Activated CD8-positive, alpha-beta memory T cell treated with anti-CD3 and anti-CD28 coated beads for 4 hours (primary cell): ENCODE measurements around the gene NTSR2.

Source experiments
- DNase-seq, 2 donors: peaks; one replicate each; pipeline ENCODE4 v3.0.0-alpha.2; 2020; ENCODE audit warnings: low read depth in 2 of 2

NTSR2 gene

DNA sequence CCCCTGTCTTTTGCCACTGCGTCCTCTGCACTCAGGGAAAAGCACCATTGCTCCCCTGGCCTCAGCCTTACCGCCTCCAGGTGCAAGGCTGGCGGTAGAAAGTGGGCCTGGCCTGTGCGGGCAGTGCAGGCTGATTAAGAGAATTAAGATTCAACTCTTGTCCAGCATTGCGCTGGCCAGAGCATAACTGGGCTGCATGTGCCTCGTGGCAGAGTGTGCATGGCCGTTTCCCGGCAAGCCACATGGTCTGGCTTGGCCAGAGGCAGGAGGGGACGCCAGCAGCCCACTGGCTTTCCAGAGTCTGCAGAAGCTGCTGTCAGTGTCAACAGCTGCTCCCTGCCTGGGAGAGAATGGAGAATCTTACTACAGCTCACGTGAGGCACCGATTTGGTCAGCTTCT is 12.3 kb downstream of the NTSR2 start:
- no peak for DNase-seq

- no peak for DNase-seq
Observed at GRCh38 chr2:11657195-11657594, 12.8 kb downstream of the NTSR2 start.

- no peak for DNase-seq
Observed at GRCh38 chr2:11656671-11657101, 13.3 kb downstream of the NTSR2 start.

DNA sequence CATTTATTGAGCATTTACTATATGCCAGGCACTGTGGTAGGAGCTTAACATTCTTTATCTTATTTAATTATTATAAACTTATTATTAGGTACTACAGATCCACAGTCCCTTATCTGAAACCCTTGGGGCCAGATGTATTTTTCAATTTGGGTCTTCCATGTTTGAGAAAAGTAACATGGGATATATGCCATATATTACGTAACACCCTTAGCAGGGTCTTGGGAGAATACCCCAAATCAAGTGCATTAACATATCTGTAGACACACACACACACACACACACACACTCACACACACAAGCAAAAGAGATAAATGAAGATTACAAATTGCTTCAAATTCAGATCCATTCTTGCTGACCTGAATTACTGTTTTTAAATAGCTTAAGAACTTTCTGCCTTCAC is 13.7 kb downstream of the NTSR2 start:
- no peak for DNase-seq

- DNase-seq: no peak
Observed at GRCh38 chr2:11655495-11655894, 14.5 kb downstream of the NTSR2 start.

DNA sequence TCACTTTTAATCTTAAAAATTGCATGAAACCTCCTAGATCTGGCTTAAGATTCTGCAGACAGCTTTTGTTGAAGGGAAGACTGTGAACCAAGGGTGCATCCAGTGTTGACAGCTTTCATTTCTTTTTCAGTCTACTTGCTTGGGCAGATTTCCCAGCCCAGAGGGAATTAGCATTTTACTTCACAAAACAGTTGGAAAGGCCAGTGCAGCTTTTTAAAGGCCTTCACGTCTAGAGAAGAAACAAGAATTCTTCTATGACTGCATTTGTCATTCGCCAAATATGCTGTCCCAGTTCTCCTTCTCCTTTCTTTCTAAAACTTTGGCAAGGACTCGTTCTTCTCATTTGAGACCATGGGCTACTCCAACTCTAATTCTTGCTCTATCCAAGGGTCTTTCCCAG is 17.4 kb downstream of the NTSR2 start:
- DNase-seq: no peak

GRCh38 chr2:11651856-11652548 is 18.0 kb downstream of the NTSR2 start:
- no peak for DNase-seq

DNA sequence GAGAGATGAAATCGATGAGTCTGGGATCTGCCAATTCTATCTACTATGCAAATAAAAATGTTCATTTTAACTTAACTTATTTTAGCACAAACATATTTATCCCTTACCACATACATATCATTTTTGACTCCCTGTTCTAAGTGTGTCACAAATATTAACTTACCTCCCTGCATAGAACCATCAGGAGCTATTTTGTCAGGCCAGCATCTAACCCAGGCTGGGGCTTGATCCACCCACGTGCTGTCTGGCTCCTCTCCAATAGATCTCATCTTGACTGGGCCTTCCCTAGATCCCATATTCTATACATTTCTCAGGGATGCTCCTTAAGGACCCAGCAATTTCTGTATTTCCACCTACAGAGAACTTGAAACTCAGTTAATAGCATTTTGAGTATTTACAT is 20.9 kb downstream of the NTSR2 start:
- no peak for DNase-seq

DNA sequence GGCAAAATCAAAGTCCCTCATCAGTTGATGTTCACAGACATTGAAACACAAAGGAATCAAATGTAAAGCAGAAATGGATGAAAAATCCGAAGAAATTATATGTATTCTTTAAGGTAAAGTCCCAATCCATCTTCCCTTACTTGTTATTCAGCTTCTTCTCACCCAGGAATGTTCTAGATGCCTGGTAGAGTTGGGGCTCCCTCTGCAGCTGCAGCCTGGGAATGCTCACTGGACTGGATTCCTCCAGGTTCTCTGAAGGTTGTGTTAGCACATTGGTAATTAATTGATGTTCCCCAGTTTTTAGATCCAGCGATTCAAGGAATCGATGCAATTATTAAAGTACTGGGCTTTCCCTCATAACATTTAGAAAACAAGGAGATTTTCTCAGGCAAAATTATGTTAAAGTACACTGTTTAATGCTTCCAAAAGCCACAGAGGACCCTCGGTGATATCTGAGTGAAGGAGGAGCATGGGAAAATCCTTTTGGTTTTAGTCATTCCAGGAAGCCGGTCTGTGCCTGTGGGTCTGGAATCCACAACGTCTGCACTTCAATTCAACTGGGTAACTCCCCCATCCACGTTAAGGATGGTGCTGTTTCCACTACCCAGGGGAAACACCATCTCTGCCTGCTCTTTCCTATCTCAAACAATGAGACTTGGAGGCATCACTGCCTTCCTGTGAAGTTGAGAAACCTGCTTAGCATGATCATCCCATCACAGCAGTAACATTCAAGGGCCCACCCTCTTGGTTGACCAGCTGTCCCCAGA is 22.0 kb downstream of the NTSR2 start:
- no peak for DNase-seq

DNA sequence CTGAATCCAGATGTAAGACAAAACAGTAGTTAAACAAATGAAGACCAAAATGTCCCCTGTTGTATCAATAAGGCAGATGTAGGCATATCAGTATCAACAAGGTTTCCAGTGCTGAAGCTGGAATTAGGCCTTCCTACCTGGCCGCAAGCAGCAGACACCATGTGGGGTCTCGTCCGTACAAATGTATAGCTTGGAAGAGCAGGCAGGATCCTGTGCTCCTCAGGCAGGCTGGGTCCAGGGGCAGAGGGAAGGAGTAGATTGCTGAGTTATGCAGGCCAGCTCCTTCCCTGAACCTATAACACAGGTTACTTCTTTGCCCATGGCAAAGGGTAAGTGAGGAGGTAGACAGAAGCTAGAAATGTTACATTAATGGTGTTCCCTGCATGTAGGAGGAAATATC is 23.5 kb downstream of the NTSR2 start:
- DNase-seq: no peak

GRCh38 chr2:11644293-11644692 is 25.7 kb downstream of the NTSR2 start:
- no peak for DNase-seq

DNA sequence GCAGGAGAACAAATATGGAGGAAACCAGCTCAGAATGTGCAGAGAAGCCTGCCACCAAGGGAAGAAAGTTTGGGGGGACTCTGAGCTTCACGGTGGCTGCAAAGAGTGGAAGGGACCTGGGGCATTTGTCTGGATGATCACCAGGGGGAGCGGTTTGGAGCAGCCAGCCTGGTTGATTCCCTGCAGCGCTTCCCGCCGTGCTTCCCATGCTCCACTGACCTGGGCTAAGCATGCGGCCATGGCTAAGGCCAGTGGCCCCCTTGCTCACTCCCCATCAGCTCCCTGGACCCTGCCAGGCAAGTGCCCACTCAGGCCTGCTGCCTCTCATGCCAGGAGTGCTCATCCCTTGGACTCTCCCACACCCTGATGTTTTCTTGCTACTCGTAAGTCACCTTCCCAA is 27.0 kb downstream of the NTSR2 start:
- no peak for DNase-seq

- no peak for DNase-seq
Observed at GRCh38 chr2:11640132-11640531, 29.9 kb downstream of the NTSR2 start.

- no peak for DNase-seq
Observed at GRCh38 chr2:11639503-11639902, 30.5 kb downstream of the NTSR2 start.

- no peak for DNase-seq
Observed at GRCh38 chr2:11637546-11637945, 32.4 kb downstream of the NTSR2 start.

DNA sequence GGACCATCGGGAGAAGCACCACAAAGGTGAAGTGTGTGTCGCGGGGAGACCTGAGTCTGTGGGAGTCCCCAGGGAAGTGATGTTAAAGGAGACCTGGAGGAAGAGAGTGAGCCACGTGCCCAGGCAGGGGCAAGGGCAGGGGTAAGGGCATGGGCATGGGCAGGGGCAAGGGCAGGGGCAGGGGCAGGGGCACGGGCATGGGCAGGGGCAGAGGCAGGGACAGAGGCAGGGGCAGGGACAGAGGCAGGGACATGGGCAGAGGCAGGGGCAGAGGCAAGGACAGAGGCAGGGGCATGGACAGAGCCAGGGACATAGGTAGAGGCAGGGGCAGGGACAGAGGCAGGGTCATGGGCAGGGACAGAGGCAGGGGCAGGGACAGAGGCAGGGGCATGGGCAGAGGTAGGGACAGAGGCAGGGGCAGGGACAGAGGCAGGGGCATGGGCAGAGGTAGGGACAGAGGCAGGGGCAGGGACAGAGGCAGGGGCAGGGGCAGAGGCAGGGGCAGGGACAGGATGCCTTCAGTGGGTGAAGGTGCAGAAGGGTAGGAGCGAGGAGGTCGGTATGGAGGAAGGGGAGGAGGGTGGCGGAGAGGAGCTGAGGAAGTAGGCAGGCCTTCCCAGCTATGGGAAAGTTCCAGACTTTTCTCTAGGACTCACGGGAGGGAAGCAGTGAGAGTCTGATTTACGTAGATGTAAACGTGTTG is 33.3 kb downstream of the NTSR2 start:
- DNase-seq: no peak

DNA sequence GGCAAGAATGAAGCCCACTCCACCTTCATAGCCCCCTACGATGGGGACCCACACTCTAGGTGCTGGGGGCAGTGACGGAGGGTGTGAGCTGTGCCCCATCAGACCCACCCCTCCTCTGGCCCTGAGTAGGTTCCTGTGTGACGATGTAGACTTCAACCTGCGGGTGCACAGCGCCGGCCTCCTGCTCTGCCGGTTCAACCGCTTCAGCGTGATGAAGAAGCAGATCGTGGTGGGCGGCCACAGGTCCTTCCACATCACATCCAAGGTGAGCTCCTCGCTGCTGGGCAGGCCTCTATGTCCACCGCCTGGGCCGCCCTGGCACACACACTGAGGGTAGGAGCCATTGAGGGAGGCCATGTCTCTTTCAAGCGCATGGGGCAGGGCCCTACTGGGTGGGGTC is 34.9 kb downstream of the NTSR2 start:
- no peak for DNase-seq

DNA sequence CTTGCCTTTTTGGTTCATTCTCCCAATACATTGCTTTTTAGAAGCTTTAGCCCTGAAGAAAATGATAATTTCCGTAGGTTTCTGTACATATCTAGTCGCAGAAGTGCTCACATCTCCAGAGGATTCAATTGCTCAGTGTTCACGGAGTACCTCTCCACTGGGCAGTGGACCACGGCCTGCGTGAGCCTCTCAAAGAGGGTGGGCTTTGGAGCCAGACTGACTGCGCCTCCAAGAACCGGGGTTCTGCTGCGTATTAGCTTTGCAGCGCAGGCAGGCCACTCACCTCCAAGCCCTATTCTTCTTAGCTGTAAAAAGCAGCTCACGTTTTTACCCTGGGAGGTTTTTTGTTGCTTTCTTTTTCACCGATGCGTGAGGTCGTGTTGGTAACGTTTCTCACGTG is 35.4 kb downstream of the NTSR2 start:
- no peak for DNase-seq

- no peak for DNase-seq
Observed at GRCh38 chr2:11633923-11634478, 36.0 kb downstream of the NTSR2 start.

- no peak for DNase-seq
Observed at GRCh38 chr2:11631462-11631861, 38.5 kb downstream of the NTSR2 start.

GRCh38 chr2:11630855-11631254 is 39.1 kb downstream of the NTSR2 start:
- no peak for DNase-seq

DNA sequence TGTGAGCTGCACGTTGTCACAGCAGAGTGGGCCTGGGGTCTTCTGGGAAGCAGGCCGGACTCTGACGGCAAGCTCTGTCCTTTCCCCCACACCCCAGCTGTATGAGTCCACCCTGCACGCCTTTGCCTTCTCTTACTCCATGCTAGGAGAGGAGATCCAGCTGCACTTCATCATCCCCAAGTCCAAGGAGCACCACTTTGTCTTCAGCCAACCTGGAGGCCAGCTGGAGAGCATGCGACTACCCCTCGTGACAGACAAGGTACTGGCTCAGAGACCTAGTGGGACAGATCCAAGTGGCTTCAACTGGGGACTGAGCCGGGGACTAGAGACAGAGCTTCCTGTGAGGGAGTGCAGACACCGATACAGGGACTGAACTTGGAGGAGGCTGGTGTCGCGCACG is 40.1 kb downstream of the NTSR2 start:
- DNase-seq: no peak

- DNase-seq: no peak
Observed at GRCh38 chr2:11629215-11629614, 40.8 kb downstream of the NTSR2 start.
